GM21619 (cell line): ENCODE data around the gene PTPRN2.

ENCODE experiments used
- ATAC-seq: cut with Tn5 transposase; IDR thresholded peaks from one replicate; pipeline ENCODE4 v1.9.1; 2021; ENCODE audit not compliant: unreplicated experiment

The PTPRN2 gene

DNA sequence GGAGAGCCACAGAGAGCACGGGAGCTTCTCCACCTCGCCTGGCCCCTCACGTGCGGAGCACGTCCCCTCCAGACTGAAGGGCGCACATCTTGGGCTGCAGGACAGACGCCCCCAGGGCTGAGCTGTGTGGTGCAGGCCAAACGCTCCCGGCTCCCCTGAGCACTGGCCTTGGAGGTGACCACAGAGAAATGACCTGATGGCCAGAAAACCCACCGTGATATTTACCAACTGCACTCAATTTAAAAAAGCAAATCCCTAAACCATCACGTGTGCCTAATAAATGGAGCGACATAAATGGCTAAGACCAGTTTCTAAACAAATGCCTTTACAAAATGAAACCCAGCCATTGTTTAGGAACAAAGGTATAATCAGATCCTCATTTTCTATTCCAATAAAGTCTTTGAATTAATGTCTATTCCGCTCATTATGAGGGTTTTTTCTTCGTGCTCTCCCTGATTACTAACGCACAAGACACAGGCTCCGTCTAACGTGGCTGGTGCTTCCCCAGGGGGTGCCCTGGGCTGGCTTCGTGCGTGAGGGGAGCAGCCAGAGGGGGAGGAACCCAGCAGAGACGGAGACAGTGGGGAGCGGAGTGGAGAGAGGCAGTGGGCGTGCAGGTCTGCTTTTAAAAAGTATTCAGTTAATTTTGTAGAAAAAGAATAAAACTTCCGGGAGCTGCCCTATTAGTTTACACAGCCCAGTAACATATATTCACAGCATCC is 1060.5 kb downstream of the PTPRN2 start:
- ATAC-seq: no peak

- no peak for ATAC-seq
These were observed 1061.4 kb downstream of the PTPRN2 start for GRCh38 chr7:157526005-157526912.

DNA sequence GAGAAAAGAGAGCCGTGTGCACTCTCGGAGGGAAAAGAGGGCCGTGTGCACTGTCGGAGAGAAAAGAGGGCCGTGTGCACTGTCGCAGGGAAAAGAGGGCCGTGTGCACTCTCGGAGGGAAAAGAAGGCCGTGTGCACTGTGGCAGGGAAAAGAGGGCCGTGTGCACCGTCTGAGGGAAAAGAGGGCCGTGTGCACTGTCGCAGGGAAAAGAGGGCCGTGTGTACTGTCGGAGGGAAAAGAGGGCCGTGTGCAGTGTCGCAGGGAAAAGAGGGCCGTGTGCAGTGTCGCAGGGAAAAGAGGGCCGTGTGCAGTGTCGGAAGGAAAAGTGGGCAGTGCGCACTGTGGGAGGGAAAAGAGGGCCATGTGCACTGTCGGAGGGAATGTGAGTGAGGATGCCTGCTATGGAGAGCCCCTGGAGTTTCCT is 1062.1 kb downstream of the PTPRN2 start:
- ATAC-seq: no peak

DNA sequence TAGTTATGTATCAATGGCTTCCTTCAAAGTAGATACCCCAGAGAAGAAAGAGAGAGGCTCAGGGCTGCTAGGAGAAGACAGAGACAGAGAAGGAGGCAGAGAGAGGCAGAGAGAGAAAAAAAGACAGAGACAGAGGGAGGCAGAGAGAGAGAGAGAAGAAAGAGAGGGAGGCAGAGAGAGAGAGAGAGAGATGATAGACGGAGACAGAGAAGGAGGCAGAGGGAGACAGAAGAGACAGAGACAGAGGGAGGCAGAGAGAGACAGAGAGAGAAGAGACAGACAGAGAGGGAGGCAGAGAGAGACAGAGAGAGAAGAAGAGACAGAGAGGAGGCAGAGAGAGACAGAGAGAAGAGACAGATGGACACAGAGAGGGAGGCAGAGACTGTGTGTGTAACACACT is 1062.9 kb downstream of the PTPRN2 start:
- ATAC-seq: no peak

- no peak for ATAC-seq
These were observed 1063.7 kb downstream of the PTPRN2 start for GRCh38 chr7:157523766-157524421.

DNA sequence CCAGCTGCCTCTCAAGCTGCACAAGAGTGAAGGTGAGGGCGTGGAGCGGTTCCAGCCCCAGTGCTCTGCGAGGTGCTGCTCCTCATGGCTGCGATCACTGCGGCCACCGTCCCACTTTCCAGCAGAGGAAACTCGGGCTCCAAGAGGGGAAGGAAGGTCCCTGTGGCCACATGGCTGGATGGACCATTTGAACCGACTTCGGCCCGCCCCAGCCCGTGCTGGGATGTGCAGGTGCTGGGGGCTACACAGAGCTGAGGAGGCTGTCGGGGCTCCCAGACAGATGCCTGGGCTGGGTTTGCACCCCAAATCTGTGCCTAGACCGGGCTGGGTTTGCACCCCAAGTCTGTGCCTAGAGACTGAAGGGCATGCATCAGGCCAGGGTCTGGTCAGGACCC is 1064.3 kb downstream of the PTPRN2 start:
- ATAC-seq: no peak

DNA sequence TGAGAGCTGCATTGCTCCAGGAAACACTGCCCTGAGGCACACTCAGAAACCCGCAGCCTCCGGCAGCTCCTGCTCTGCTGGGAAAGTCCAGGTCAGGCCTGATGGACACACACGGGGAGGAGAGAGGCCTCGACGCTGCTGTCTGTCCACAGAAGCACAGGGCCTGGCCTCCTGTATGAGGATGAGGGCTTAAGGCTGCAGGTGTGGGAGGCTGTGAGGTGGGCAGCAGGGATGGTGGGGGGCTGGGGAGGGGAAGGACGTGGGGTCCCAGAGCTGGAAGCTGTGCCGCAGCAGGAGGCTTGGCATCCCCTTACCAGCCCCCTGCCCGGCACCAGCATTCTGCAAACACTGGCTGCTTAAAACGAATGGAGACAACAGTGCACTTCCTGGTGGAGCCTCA is 1064.7 kb downstream of the PTPRN2 start:
- ATAC-seq: no peak

- no peak for ATAC-seq
These were observed 1065.4 kb downstream of the PTPRN2 start for GRCh38 chr7:157522189-157522588.

DNA sequence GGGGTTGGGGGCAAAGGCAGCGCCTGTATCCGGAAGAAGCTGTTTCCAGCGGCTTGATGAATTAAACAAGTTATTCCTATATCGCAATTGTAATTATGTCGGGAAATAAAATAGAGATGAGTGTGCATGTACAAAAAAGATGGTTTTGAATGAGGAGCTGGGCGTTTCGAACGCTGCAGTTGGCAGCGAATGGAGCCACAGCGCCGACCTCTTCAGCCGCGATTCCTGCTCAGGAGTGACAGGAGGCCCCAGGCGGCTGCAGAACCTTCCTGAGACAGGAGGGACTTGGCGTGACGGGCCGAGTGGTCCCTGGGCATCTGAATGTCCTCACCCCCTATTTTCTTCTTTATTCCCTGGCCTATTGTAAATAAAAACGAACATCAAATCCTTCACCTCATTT is 1065.9 kb downstream of the PTPRN2 start:
- no peak for ATAC-seq

- ATAC-seq: no peak
These were observed 1066.4 kb downstream of the PTPRN2 start for GRCh38 chr7:157521061-157521731.

DNA sequence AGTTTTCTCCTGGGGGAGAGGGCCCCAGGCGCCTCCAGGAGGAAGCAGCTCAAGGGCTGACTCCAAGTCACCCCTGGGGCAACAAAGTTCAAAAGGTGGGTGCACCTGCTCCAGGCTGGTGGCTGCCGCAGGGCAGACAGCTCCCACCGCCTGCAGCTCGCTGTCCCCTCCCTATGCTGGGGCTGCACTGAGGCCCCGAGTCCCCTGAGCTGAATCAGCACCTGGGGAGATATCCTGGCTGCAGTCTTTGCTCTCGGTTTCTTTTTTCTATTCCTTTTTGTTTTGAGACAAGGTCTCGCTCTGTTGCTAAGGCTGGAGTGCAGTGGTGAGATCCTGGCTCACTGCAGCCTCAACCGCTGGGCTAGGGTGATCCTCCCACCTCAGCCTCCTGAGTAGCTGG is 1067.4 kb downstream of the PTPRN2 start:
- peak; percentile 90 for ATAC-seq

DNA sequence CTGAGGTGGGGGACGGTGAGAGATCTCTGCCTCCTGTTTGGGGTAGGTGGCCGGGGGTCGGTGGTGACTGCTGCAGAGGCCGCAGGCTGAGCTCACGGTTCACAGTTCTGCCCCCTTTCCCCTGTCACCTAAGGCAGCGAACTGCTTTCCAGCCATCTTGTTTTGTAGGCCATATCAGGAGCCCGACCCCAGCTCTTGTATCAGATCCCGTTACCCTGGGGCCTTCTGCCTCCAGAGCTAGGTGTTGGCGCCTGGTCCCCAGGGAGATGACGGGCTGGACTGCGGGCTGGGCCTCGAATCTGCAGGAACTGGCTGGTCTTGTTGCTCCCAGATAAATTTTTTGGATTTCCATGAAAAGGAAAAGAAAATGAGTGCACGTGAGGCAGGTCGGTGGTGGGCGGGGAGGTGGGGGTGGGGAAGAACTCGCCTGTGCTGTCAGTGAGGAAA is 1067.8 kb downstream of the PTPRN2 start:
- no peak for ATAC-seq

GRCh38 chr7:157519246-157519645 is 1068.4 kb downstream of the PTPRN2 start:
- ATAC-seq: no peak

DNA sequence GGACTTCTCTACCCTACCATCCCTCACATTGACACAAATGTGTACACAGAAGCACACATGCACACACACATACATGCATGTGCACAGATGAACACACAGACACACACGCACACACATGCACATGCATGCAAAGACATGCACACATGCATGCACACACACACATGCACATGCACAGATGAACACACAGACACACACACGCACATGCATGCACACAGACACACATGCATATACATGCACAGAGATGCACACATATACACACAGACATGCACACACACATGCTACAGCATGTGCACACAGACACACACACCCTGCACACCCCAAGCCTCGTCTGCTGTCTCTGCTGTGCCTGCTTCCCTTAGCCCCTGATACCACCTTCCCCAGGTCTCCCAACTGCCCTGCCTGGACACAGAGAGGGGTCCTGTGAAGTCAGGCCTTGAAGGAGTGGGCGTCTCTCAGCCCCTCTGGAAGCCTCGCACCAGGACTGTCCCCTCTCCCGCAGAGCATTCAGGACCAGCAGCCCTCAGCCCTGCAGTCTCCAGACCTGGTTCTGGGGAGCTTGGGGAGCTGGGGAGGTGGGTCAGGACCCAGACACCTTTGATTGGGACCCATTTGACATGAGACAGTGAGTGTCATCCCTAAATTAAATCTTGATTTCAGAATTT is 1069.0 kb downstream of the PTPRN2 start:
- no peak for ATAC-seq

DNA sequence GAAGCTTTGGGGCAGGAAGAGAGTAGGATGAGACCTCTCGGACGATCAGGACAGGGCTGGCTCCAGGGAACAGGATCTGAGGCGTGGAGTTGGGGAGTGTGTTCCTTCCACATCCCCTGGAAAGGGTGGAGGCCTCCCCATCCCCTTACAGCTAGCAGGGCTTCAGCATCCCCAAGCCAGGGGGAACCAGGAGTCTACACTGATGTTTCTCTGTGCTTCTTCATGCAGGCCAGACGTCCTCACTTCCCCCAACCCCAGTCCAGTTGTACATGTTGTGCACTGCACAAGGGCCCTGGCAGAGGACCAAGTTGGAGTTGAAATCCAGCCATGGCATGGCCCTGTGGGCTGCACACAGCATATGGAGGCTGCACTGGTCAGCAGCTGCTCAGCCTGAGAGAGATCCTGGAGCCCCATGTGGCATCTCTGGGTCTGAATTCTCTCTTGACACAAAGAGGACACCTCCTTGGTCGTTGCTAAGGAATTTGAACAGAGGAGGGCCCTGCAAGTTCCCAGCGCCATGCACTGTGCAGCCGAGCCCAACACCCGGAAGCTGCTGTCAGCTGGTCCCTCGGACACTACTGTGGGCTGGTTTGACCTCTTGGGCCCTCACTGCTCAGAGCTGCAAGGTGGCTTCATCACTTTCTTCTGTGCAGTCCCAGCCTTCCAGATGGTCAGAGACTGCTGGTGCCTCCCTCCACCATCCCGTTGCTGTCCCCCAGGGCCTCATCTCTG is 1069.7 kb downstream of the PTPRN2 start:
- ATAC-seq: no peak

DNA sequence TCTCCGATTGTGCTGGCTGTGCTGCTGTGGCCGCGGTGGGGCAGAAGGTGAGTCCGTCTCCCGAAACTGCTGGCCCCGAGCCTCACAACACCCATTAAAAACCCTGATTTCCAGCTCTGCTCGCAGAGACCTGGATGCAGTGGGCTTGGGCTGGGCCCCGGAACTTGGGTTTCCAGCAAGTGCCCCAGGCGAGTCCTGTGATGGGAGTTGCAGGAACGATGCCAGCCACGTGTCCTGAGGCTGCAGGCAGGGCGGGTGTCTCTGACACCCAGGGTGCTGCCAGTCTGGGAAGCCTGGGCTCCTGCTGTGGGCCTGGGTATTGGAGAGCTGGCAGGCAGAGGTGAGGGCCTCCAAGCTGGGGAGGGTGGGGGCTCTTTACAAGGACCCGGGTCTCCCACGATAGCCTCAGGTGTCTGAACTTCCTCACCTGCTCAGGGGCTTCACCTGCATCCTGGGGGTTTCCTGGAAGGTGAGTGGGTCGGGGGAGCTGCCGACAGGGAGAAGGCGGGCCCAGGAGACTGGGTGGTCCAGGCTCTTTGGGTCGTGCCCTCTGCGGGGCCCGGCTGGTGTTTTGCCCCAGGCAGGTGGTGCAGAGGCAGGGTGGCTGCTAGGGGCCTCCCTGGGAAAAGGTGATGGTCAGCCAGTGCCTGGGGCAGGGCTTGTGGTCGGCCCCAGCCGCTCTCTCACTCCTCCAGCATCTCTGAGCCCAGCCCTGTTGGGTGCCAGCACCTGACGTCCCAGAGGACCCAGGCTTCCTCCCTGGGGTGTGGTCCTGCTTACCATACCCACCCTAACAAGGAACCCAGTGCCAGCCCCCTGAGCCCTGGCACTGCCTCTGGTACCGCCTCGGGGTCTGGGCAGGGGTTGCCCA is 1070.5 kb downstream of the PTPRN2 start:
- no peak for ATAC-seq

GRCh38 chr7:157516311-157516710 is 1071.3 kb downstream of the PTPRN2 start:
- ATAC-seq: no peak

DNA sequence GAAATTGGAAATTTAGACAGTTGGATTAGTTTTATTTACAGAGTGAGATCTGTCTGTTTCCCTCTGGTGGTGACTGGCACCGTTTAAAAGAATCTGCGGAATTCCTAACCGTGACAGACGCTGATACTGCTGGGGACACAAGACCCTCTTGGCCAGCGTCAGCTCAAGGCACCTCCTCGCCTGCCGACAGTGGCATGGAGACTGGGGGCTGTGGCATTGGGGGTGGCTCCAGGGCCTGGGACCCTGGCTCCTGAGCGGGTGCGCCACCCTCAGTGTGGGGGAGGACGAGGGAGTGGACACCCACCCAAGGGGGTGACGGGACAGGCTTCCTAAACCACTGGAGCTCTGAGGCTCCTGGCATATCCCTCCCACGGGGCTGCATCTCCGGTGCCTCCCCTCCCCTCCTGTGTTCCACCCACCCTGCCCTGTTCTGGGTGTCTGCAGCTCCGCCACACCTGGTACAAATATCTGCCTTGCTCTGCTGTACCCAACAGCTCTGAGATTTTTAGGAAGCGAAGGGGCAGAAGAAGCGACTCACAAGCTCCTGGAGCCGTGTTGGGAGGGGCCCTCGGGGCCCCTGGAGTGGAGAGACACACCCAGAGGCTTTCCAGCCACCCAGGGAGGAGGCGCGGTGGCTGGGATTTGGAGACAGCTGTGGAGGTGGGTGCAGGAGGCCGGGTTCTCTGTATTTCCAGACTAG is 1072.1 kb downstream of the PTPRN2 start:
- no peak for ATAC-seq
